ENCODE data around the gene HLA-DOA. TPM values are rescaled to one million over a fixed set of nuclear protein-coding genes. Genes with fewer than 3 reads are reported as not detected.

The HLA-DOA gene
- total and polyA plus RNA-seq, 12 donors, result 0.94 to 61.9 (median 13.6) TPM

- 0 to 1% (median 1%) methylated on average over 18 to 42 of the region's 43 CpGs for WGBS, 4 donors
- Histone ChIP-seq H3K9me3 (replicated peaks in 1 of 3) (no peaks in the 10 kb centered on the region), H3K27ac (peak overlapping the region; percentile 99 to 100 (median 100)), H3K4me3 (peak overlapping the region; percentile 73 to 90 (median 82)), H3K36me3 (replicated peaks in 1 of 2) (peaks cover 0 to 24% of the 10 kb centered on the region in 2 donors), H3K4me1 (replicated peaks in 1 of 2) (peaks cover 21 to 31% of the 10 kb centered on the region in 2 donors), H3K27me3 (no peaks in the 10 kb centered on the region)
- intact Hi-C loops (cut with DNase I), result loop anchor here in 1 of 2 donors (5.0 kb wide), 1 partner anchor 78 kb away; no protein-coding TSS in a partner anchor
- DNase-seq, result peak; percentile 90 to 94 (median 91)
- no peak for TF ChIP-seq POLR2A (IDR thresholded peaks at IDR 0.05)
- TF ChIP-seq, protein P1, sequence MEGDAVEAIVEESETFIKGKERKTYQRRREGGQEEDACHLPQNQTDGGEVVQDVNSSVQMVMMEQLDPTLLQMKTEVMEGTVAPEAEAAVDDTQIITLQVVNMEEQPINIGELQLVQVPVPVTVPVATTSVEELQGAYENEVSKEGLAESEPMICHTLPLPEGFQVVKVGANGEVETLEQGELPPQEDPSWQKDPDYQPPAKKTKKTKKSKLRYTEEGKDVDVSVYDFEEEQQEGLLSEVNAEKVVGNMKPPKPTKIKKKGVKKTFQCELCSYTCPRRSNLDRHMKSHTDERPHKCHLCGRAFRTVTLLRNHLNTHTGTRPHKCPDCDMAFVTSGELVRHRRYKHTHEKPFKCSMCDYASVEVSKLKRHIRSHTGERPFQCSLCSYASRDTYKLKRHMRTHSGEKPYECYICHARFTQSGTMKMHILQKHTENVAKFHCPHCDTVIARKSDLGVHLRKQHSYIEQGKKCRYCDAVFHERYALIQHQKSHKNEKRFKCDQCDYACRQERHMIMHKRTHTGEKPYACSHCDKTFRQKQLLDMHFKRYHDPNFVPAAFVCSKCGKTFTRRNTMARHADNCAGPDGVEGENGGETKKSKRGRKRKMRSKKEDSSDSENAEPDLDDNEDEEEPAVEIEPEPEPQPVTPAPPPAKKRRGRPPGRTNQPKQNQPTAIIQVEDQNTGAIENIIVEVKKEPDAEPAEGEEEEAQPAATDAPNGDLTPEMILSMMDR (IDR thresholded peaks at IDR 0.05), result no peak
Measured at GRCh38 chr6:32970413-32971241, 38.8 kb downstream of the HLA-DOA start.

DNA sequence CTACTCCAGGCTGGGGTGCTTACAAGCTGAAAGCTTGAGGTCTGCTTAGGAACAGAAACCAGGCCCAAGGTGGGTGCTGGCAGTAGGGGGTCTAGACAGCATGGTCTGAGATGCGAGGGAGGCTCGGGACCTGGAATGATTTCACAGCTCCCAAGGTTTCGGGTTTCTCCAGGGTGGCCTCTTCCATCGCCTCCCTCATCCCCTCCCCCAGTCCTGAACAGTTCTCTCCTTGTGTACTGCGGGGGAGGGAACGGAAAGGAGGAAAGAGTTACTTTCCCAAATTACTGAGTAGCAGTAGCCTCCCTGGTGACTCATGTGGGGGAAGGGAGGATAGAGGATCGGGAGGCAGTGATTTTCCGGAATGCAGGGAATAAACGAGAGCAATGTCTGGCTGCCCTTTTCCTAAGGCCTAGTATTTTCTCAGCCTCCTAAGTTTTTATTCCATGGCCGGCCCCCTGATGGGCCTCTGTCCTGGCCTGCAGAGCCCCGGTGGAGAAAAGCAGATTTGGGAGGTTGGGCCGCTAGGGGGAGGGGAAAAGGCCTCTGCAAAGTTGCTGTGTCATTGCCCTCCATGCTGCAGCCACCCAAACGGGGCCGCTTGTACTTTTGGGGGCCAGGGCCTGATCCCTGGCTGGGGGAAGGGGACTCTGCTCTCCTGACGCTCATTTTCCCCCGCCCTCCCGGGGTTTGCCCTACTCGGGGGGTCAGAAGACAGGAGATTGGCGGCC lies 39.5 kb downstream of the HLA-DOA start:
- no peaks in the 10 kb centered on the region for H3K9me3 ChIP-seq (replicated peaks in 1 of 3)
- peak in 1 of 2 donors; percentile 80 for TF ChIP-seq POLR2A (IDR thresholded peaks at IDR 0.05)
- TF ChIP-seq, protein P1 (IDR thresholded peaks at IDR 0.05), result peak in 5 of 6 experiments; percentile 40 to 73 (median 55)
- no peaks in the 10 kb centered on the region for H3K27me3 ChIP-seq
- peaks cover 0 to 18% of the 10 kb centered on the region in 2 donors for H3K36me3 ChIP-seq (replicated peaks in 1 of 2)
- H3K27ac ChIP-seq, result peak overlapping the region; percentile 99 to 100 (median 100)
- H3K4me3 ChIP-seq, result peak overlapping the region; percentile 19 to 76 (median 49)
- intact Hi-C loops (cut with DNase I), result loop anchor here in 1 of 2 donors (5.0 kb wide), 1 partner anchor 78 kb away; no protein-coding TSS in a partner anchor
- WGBS, 4 donors, result 0 to 1% (median 1%) methylated on average over 17 to 19 of the region's 19 CpGs
- peak; percentile 82 to 93 (median 88) for DNase-seq
- H3K4me1 ChIP-seq (replicated peaks in 1 of 2), result peaks cover 13 to 31% of the 10 kb centered on the region in 2 donors

DNA sequence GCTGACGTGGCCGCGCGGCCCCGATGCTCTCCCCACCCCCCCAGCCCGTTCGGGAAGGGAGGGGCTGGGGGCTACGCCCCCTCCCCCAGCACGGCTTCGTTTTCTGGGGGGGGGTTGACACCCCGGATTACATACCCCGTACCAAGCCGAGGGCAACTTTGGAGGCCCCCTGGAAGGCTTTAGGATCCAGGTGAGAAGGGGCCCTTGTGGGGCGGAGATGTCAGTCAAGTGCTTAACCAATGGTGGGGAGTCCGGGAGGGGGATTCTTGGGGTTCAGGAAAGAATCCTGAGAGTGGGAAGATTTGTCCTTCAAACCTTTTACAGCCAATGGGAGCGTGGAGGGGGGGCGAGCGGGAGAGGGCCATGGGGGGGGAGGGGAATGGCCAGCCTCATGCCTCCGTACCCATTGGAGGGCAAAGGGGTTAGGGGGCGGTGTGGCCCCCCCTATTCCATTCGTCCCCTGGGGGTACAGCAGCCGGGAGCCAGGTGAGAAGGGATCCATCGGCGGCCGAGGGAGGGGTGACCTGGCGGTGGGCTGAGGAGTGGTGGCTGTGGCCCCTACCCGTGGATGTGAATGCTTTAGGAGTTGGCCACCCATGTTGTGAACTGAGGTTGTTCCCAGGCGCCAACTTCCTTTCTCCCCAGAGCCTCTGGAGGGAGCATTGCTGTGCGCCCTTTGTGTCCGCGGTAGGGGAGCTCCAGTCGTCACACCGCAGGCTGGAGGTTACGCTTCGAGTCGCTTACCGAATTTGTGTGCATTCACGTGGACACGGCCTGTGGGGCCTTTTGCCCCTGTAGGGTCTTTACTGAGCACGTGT lies 40.3 kb downstream of the HLA-DOA start:
- TF ChIP-seq, protein P1 (IDR thresholded peaks at IDR 0.05), result peak in 1 of 6 experiments; percentile 16
- TF ChIP-seq POLR2A (IDR thresholded peaks at IDR 0.05), result no peak
- 0 to 10% (median 1%) methylated on average over 6 to 40 of the region's 40 CpGs for WGBS, 4 donors

More for the DNA sequence above, 40.3 kb downstream of the HLA-DOA start:
- Histone ChIP-seq H3K9me3 (replicated peaks in 1 of 3) (no peaks in the 10 kb centered on the region), H3K27ac (peak overlapping the region; percentile 99 to 100 (median 100)), H3K4me3 (peak overlapping the region; percentile 19 to 76 (median 66)), H3K27me3 (no peaks in the 10 kb centered on the region), H3K36me3 (replicated peaks in 1 of 2) (peaks cover 0 to 10% of the 10 kb centered on the region in 2 donors), H3K4me1 (replicated peaks in 1 of 2) (peaks cover 11 to 25% of the 10 kb centered on the region in 2 donors)
- DNase-seq, result peak; percentile 75 to 87 (median 82)
- intact Hi-C loops (cut with DNase I), result no loop called here

All from adrenal gland (tissue), 12 donors.